GM06990 (cell line): Measurements from ENCODE around the gene DUSP14.

Experiments
- DNase-seq: peaks from one replicate; pipeline ENCODE4 v3.0.0-alpha.2; 2011; ENCODE audit not compliant: insufficient read length; ENCODE audit errors: extremely low read depth
- H3K27me3 ChIP-seq: replicated peaks from 2 replicates; pipeline ENCODE4 v1.6.0; 2011; ENCODE audit warnings: low read length; ENCODE audit not compliant: control insufficient read depth, insufficient read depth
- H3K36me3 ChIP-seq: 2 replicates; pipeline ENCODE4 v1.5.1; 2011; ENCODE audit warnings: low read length; ENCODE audit not compliant: control insufficient read depth, insufficient read depth
- H3K4me3 ChIP-seq: replicated peaks from 2 replicates; pipeline ENCODE4 v1.5.1; 2011; ENCODE audit warnings: low read depth, mild to moderate bottlenecking, control low read depth, low read length
- CTCF ChIP-seq: IDR thresholded peaks from 2 replicates; pipeline ENCODE4 v1.5.1; 2011; ENCODE audit warnings: low read length, control low read depth, mild to moderate bottlenecking, inconsistent platforms; ENCODE audit not compliant: insufficient read depth, poor library complexity, severe bottlenecking

DUSP14 gene

DNA sequence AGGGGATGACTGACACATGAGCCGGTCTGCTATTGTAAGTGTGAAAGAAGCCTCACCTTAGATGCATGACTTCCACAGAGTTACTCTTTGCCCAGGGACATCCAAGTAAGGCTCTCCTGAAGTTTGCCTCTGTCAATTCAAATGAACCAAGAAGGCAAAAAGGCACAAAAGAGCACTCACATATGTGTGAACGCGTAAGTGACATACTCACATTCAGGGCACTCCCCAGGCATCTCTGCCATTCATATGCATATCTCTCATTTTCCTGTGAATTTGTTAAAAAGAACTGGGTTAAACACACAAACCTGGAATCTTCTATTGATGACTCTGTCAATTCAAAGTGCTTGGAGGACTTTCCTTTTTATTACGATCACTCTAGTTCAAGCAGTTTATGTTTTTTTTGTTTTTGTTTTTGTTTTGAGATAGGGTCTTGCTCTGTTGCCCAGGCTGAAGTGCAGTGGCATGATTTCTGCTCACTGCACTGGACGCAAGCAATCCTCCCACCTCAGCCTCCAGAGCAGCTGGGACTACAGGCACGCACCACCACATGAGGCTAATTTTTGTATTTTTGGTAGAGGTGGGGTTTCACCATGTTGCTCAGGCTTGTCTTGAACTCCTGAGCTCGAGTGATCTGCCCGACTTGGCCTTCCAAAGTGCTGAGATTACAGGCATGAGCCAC, 49.4 kb downstream of the DUSP14 start:
- TF ChIP-seq CTCF, result no peak
- H3K4me3 ChIP-seq, result no peak overlapping the region
- H3K36me3 ChIP-seq, result peaks cover 34% of the 10 kb centered on the region
- H3K27me3 ChIP-seq, result no peaks in the 10 kb centered on the region
- no peak for DNase-seq

- Histone ChIP-seq H3K36me3 (peaks cover 22% of the 10 kb centered on the region), H3K4me3 (no peak overlapping the region), H3K27me3 (no peaks in the 10 kb centered on the region)
- DNase-seq, result no peak
- TF ChIP-seq CTCF, result no peak
Measured at GRCh38 chr17:37541880-37542660, 52.4 kb downstream of the DUSP14 start.

GRCh38 chr17:37543637-37544052, 54.0 kb downstream of the DUSP14 start:
- Histone ChIP-seq H3K4me3 (no peak overlapping the region), H3K36me3 (peaks cover 19% of the 10 kb centered on the region), H3K27me3 (no peaks in the 10 kb centered on the region)
- TF ChIP-seq CTCF, result no peak
- no peak for DNase-seq

DNA sequence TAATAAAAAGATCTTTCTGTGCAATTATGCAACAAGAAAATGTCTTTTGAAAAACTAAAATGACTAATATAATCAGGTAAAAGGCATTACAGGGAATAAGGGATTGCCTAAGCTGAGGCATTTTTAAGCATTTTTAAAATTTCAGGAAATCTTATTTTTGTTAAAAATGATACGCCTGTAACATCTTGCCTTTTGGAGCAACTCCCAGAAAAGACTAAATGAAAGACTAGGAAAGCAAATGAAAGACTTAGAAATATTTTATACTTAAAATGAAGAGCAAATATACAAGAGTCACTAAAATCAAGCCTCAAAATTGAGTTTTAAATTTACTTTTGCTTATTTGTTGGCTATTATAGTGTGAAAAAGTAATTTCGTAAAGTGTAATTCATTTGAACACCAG, 55.8 kb downstream of the DUSP14 start:
- Histone ChIP-seq H3K27me3 (no peaks in the 10 kb centered on the region), H3K4me3 (no peak overlapping the region), H3K36me3 (peaks cover 10% of the 10 kb centered on the region)

DNA sequence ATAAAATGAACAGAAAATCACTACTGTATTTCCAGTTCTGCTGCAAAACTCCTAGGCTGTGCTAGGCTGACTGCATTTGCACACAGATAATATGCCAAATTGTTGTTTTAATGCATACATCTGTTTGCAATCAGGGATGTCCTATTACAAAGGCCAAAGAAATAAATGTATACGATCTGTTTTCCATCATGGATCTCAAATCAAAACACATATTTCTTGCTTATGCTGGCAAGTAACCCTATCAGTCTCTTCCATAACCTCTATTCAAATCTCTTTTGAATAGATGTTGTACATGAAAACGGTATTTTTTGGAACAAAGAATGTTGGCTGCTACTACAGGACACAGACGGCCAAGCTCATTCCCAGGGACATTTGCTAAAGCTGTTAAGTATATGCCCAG, 56.6 kb downstream of the DUSP14 start:
- H3K27me3 ChIP-seq, result no peaks in the 10 kb centered on the region
- H3K36me3 ChIP-seq, result peaks cover 7% of the 10 kb centered on the region
- H3K4me3 ChIP-seq, result no peak overlapping the region
- TF ChIP-seq CTCF, result no peak
- no peak for DNase-seq

More for the DNA sequence above, 55.8 kb downstream of the DUSP14 start:
- DNase-seq, result no peak
- no peak for TF ChIP-seq CTCF

DNA sequence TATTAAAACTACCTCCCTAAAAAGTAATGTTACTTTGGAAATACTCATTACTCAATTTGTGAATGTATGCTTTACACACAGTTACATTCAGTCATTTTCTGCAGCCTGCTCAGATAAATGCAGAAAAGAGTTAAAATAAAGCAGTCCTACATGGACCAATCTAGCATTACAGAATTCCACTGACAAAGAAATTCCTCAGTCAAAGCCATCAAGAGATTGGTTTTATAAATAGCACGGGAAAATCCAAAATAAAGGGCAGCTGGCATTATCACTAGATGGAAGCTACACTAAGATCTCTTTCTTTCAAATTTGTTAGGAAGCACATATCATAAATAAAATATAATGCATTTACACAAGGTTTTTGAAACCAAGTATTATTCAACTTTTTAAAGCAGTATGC, 58.3 kb downstream of the DUSP14 start:
- no peak for TF ChIP-seq CTCF
- H3K36me3 ChIP-seq, result peaks cover 6% of the 10 kb centered on the region
- DNase-seq, result no peak

More for the DNA sequence above, 58.3 kb downstream of the DUSP14 start:
- Histone ChIP-seq H3K4me3 (no peak overlapping the region), H3K27me3 (no peaks in the 10 kb centered on the region)
